Amniotic epithelial cell (primary cell): ENCODE results near the gene BTNL9.
A peak's percentile ranks its signal among the peaks of the same experiment; 100 is the strongest.
"Not testable (repeated sequence)": the region's sequence is repeated elsewhere in the genome, so short reads cannot be mapped to it uniquely, and the experiment has no call there.

Source experiments
- DNase-seq: peaks from one replicate; pipeline ENCODE4 v3.0.0-alpha.2; 2010; ENCODE audit warnings: low read depth

Gene BTNL9

GRCh38 chr5:181043285-181044092 is 3.4 kb downstream of the BTNL9 start:
- no peak for DNase-seq

GRCh38 chr5:181044093-181044599 is 4.1 kb downstream of the BTNL9 start:
- no peak for DNase-seq

GRCh38 chr5:181044662-181045305 is 4.7 kb downstream of the BTNL9 start:
- no peak for DNase-seq

DNA sequence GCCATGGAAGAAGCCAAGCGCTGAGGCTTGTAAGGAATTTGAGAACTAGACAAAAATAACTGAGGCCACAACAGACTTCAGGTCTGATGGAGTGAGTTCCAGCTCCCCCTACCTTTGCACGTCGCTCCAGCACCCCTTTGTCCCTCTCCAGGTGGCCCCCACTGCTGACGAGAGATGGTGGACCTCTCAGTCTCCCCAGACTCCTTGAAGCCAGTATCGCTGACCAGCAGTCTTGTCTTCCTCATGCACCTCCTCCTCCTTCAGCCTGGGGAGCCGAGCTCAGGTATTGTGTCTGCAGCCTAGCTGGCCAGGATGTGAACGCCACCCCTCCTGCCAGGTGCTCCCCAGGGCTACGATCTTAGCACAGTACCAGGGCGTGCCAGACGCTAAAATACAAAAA is 5.2 kb downstream of the BTNL9 start:
- no peak for DNase-seq

DNA sequence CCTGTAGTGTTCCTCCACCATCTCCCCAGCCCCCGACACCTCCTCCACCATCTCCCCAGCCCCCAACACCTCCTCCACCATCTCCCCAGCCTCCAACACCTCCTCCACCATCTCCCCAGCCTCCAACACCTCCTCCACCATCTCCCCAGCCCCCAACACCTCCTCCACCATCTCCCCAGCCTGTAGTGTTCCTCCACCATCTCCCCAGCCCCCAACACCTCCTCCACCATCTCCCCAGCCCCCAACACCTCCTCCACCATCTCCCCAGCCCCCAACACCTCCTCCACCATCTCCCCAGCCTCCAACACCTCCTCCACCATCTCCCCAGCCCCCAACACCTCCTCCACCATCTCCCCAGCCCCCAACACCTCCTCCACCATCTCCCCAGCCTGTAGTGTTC is 5.8 kb downstream of the BTNL9 start:
- DNase-seq = not testable (repeated sequence)

- DNase-seq = no peak
Measured at GRCh38 chr5:181047288-181047687, 7.2 kb downstream of the BTNL9 start.

DNA sequence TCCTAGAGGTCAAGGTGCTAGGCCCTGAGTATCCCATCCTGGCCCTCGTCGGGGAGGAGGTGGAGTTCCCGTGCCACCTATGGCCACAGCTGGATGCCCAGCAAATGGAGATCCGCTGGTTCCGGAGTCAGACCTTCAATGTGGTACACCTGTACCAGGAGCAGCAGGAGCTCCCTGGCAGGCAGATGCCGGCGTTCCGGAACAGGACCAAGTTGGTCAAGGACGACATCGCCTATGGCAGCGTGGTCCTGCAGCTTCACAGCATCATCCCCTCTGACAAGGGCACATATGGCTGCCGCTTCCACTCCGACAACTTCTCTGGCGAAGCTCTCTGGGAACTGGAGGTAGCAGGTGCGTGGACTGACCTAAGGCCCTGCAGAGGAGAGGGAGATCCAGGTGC is 7.9 kb downstream of the BTNL9 start:
- DNase-seq = no peak

- no peak for DNase-seq
Measured at GRCh38 chr5:181050016-181050415, 9.9 kb downstream of the BTNL9 start.

DNA sequence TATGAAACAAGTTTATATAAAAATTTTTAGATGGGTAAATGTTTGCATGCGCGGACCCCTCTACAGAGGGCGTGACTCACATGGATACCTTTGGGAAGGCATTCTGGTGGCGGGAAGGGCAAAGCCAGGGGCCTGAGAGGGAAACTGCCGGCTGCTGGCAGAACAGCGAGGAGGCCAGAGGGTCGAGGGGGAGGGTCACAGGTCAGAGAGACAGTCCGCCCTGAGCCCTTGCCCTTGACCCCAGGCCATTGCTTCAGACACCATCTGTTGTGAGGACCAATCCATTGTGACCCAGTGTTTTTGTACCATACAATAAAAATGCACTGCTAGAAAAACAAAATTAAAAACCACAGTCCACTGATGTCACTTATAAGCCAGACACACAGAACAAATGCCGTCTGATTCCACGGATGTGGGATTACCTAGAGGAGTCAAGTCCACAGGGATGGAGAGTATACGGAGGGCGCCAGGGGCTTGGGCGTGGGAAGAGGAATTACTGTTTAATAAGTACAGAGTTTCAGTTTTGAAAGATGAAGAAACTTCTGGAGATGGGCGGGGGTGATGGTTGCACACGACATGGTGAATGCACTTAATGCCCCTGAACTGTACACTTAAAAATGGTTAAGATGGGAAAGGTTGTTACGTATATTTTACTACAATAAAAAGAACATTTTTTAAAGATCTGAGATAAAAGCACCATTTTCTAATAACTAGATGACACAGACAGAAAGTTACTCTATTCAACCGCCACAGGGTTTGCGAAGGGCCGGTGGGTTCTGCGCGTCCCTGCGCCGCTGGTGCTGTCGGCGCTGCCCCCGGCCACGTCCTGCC is 12.0 kb downstream of the BTNL9 start:
- DNase-seq = no peak

DNA sequence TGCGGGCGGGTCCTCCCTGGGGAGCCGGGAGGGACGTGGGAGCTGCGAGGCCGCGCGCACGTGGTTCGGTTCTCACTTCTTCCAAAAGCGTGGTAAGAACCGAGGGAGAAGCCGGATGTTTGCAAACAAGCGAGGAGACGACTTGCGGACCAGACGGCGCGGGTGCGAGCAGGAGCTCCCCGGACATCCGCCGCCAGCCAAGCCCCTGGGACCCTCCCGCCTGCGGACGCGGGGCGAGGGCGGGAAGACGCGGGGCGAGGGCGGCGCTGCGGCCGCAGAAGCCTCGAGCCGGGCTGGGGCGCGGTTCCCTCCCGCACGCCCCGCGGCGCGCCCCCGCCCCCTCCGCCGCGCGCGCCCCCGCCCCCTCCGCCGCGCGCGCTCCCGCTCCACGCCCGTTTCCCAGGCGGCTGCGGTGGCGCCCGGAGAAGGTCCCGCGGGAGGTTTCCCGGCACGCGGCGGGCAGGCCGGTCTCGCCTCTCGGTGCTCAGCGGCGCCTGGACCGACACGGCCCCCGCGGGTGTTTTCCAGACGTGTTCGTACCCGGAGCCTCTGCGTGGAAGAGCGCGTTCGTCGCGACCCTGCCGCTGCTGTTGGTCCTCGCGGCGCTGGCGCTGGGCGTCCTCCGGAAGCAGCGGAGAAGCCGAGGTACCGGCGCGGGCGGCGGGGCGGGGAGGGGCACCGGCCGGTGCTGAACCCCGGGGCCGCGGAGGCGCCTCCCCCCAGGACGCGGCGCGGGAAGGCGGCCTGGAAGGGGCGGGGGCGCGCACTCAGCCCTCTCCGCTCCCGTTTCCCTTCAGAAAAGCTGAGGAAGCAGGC is 12.8 kb downstream of the BTNL9 start:
- peak; percentile 6 for DNase-seq

GRCh38 chr5:181053488-181054121 is 13.5 kb downstream of the BTNL9 start:
- DNase-seq = no peak

- no peak for DNase-seq
Measured at GRCh38 chr5:181054138-181054537, 14.1 kb downstream of the BTNL9 start.

DNA sequence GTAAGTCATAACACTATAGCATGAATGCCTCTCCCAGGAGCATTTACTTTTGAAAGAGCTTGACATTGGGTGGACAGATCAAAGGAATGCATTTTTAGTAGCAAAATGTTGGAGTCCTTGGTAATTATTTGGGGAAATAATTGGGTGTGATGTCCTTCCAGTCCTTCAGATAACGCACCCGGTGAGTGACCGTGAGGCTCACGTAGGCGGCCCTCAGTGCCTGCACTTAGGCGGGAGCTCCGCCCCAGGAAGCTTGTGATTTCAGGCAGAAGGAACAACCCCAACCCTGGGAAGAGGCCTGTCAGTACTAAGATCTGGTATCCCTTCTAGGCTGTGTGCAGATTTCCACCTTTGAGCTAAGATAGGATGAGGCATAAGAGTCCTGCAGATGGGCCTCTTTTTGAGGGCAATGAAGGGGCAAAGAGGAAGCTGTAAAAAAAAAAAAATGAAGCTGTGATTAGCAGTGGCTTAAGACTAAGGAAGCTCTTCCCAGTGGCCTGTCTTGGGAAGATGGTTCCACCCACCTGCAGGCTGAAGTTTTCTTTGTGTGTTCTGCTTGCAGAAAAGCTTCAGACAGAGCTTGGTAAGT is 14.9 kb downstream of the BTNL9 start:
- no peak for DNase-seq

- DNase-seq = no peak
Measured at GRCh38 chr5:181056431-181056830, 16.4 kb downstream of the BTNL9 start.

DNA sequence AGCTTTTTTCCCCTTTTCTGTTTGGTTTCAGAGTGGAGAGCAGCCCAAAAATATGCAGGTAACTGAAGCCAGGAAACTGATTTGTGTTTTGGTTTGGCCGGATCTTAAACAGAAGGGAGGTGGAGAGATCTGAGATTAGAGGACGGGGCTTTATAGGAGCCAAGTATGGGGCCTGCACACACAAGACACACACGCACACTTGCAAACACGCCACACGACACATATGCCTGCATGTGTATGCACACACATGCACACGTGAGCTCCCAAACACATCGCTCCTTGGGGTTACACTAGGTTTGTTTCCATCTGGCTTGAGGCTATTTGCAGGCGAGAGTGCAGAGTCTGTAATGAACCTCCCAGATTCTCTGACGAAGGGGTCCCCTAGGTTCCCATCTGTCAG is 18.3 kb downstream of the BTNL9 start:
- DNase-seq = no peak

DNA sequence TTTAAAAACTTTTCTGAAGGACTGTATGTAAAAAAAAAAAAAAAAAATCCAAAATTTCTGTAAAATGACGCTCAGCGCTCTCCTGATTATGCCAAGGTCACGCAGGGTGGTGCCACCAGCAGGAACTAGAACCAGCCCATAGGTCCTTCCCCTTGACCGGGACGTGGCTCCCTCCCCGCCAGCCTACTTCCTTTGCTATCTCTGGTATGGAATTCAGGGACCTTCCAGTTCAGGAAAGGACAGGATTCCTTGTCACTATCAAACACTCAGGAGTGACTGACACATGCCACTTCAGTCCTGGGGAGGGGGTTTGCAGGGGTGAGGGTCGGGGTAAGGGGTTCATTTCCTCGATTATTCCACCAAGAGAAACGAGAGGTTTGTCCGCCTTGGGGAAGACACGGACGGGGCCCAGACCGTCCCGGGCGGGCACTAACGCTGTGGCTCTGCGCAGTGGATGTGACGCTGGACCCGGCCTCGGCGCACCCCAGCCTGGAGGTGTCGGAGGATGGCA is 18.8 kb downstream of the BTNL9 start:
- no peak for DNase-seq

GRCh38 chr5:181059297-181060230 is 19.5 kb downstream of the BTNL9 start:
- DNase-seq = no peak

- DNase-seq = no peak
Measured at GRCh38 chr5:181060231-181060590, 20.1 kb downstream of the BTNL9 start.

GRCh38 chr5:181060924-181061323 is 20.9 kb downstream of the BTNL9 start:
- no peak for DNase-seq

- no peak for DNase-seq
Measured at GRCh38 chr5:181061645-181062044, 21.6 kb downstream of the BTNL9 start.
